VCaP (cell line): ENCODE measurements around the gene TSEN2.
A peak's percentile ranks its signal among the peaks of the same experiment; 100 is the strongest.

Experiments used
- H3K27ac ChIP-seq: fragments of 450-650 bp; 2 replicates; pipeline ENCODE4 v1.5.1; 2017
- CTCF ChIP-seq: fragments of 450-650 bp; conservative IDR thresholded peaks from 2 replicates; pipeline ENCODE4 v1.5.1; 2017; ENCODE audit warnings: mild to moderate bottlenecking, moderate library complexity

Gene TSEN2

GRCh38 chr3:12484198-12484982, at the start of gene TSEN2:
Gene TSEN2 (plus strand): TSS chr3:12484480. CDS start chr3:12489801, 5,321 bp downstream.
- peak within 1 kb of the TSS; percentile 91 for H3K27ac ChIP-seq
- TF ChIP-seq CTCF = peak; percentile 44

- no peak for TF ChIP-seq CTCF
- H3K27ac ChIP-seq = no peak overlapping the region
Measured at GRCh38 chr3:12436514-12437220, 47.6 kb upstream of the TSEN2 start.

DNA sequence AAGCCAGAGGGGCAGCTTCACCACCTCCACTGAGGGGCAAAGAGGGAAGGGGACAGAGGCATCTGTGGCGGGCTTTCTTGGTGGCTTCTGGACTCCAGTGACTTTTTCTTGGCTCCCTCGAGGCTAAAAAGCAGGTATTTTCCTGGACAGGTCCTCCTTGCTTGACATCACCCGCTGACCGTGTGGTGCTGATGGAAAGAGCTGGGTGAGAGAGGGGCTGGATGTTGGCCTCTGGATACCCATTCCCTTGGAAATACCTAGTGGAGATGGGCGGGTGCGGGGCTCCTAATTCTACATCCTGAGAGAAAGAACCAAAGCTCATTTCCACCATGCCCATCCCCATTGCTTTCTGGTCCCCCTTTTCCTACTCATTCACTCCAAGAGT, 47.1 kb upstream of the TSEN2 start:
- no peak overlapping the region for H3K27ac ChIP-seq
- no peak for TF ChIP-seq CTCF

DNA sequence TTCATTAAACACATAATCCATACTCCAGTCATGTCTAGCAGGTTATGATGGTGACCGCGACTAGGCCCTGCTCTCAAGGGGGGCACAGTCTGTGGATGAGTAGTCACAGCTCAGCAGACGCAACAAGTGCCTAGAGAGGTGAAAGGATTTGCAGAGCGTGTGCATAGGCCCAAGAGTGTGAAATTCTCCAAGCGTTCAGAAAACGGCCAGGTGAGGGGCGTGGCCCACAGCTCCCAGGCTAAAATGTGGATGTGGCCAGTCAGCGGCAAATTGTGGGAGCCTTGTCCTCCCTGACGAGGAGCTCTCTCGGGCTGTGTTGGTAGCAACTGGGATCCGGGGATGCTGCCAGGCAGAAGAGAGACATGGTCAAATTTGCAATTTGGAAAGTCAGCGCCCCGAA, 46.4 kb upstream of the TSEN2 start:
- TF ChIP-seq CTCF = no peak
- no peak overlapping the region for H3K27ac ChIP-seq

DNA sequence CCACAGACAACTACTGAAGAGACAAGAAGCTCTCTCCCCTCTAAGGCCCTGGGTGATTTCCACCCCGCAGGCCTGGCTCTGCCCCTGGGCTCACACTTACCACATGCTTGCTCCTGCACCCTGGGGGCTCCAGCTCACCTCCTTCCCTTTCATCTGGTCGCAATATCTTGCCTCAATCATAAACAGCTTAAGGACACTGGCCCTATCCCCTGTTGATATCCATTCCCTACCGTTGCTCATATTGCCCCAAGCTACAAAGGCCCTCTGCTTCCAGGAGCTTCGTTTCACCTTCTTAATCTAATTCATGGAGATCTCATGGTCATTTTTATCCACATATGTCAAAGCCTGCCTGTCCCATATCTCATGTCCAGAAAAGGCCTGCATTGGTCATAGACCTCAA, 46.0 kb upstream of the TSEN2 start:
- no peak for TF ChIP-seq CTCF
- no peak overlapping the region for H3K27ac ChIP-seq

- TF ChIP-seq CTCF = no peak
- no peak overlapping the region for H3K27ac ChIP-seq
Measured at GRCh38 chr3:12439161-12439940, 44.9 kb upstream of the TSEN2 start.
